HG02798 (cell line): ENCODE results near the gene EXOC6.

Source experiments
- ATAC-seq: cut with Tn5 transposase; IDR thresholded peaks from one replicate; pipeline ENCODE4 v1.9.1; 2021; ENCODE audit warnings: mild to moderate bottlenecking; ENCODE audit not compliant: unreplicated experiment, poor library complexity

EXOC6 gene

GRCh38 chr10:92832998-92833650 is 15.2 kb upstream of the EXOC6 start:
- ATAC-seq, result no peak

GRCh38 chr10:92834331-92834730 is 14.0 kb upstream of the EXOC6 start:
- no peak for ATAC-seq

- ATAC-seq, result no peak
Observed at GRCh38 chr10:92834986-92835385, 13.3 kb upstream of the EXOC6 start.

- no peak for ATAC-seq
Observed at GRCh38 chr10:92837456-92837855, 10.9 kb upstream of the EXOC6 start.

- ATAC-seq, result no peak
Observed at GRCh38 chr10:92839191-92840085, 8.9 kb upstream of the EXOC6 start.

GRCh38 chr10:92844746-92845145 is 3.6 kb upstream of the EXOC6 start:
- no peak for ATAC-seq

- no peak for ATAC-seq
Observed at GRCh38 chr10:92845921-92846320, 2.4 kb upstream of the EXOC6 start.

- ATAC-seq, result no peak
Observed at GRCh38 chr10:92846344-92846743, 2.0 kb upstream of the EXOC6 start.

- ATAC-seq, result no peak
Observed at GRCh38 chr10:92846854-92847201, 1.5 kb upstream of the EXOC6 start.

- no peak for ATAC-seq
Observed at GRCh38 chr10:92847202-92847864, 987 bp upstream of the EXOC6 start.

GRCh38 chr10:92848037-92848440 is 281 bp upstream of the EXOC6 start:
- ATAC-seq, result no peak

GRCh38 chr10:92849234-92849525 is 860 bp downstream of the EXOC6 start:
- no peak for ATAC-seq

GRCh38 chr10:92849576-92850090 is 1.3 kb downstream of the EXOC6 start:
- ATAC-seq, result no peak

GRCh38 chr10:92850185-92850584 is 1.9 kb downstream of the EXOC6 start:
- no peak for ATAC-seq

- ATAC-seq, result no peak
Observed at GRCh38 chr10:92851003-92851402, 2.7 kb downstream of the EXOC6 start.

GRCh38 chr10:92855560-92855959 is 7.2 kb downstream of the EXOC6 start:
- no peak for ATAC-seq

GRCh38 chr10:92857904-92858514 is 9.7 kb downstream of the EXOC6 start:
- ATAC-seq, result no peak

- ATAC-seq, result no peak
Observed at GRCh38 chr10:92867235-92867634, 18.9 kb downstream of the EXOC6 start.

GRCh38 chr10:92868036-92868435 is 19.7 kb downstream of the EXOC6 start:
- no peak for ATAC-seq

- no peak for ATAC-seq
Observed at GRCh38 chr10:92868557-92868956, 20.2 kb downstream of the EXOC6 start.

GRCh38 chr10:92873029-92873428 is 24.7 kb downstream of the EXOC6 start:
- no peak for ATAC-seq
